ENCODE measurements around the gene COA7.
"Not testable (repeated sequence)": the region's sequence is repeated elsewhere in the genome, so short reads cannot be mapped to it uniquely, and the experiment has no call there.

COA7 gene

GRCh38 chr1:52697795-52698674 is at the start of gene COA7:
TSS of gene COA7 (minus strand) at chr1:52698347. CDS start at chr1:52698326, 21 bp downstream.
- DNase-seq (ENCODE audit: low read depth): peak; percentile 70

- no peak for DNase-seq (ENCODE audit: low read depth)
These were observed 49.3 kb upstream of the COA7 start for GRCh38 chr1:52747450-52747849.

- no peak for DNase-seq (ENCODE audit: low read depth)
These were observed 48.0 kb upstream of the COA7 start for GRCh38 chr1:52746189-52746588.

GRCh38 chr1:52741259-52741658 is 43.1 kb upstream of the COA7 start:
- DNase-seq (ENCODE audit: low read depth): no peak

- DNase-seq (ENCODE audit: low read depth): no peak
These were observed 41.7 kb upstream of the COA7 start for GRCh38 chr1:52739699-52740467.

- no peak for DNase-seq (ENCODE audit: low read depth)
These were observed 40.7 kb upstream of the COA7 start for GRCh38 chr1:52738893-52739292.

GRCh38 chr1:52738148-52738547 is 40.0 kb upstream of the COA7 start:
- no peak for DNase-seq (ENCODE audit: low read depth)

GRCh38 chr1:52735371-52735770 is 37.2 kb upstream of the COA7 start:
- not testable (repeated sequence) for DNase-seq (ENCODE audit: low read depth)

- DNase-seq (ENCODE audit: low read depth): no peak
These were observed 35.2 kb upstream of the COA7 start for GRCh38 chr1:52733368-52733767.

GRCh38 chr1:52727956-52728656 is 30.0 kb upstream of the COA7 start:
- no peak for DNase-seq (ENCODE audit: low read depth)

- no peak for DNase-seq (ENCODE audit: low read depth)
These were observed 29.0 kb upstream of the COA7 start for GRCh38 chr1:52727114-52727586.

- peak; percentile 58 for DNase-seq (ENCODE audit: low read depth)
These were observed 28.3 kb upstream of the COA7 start, which contains the start of gene ZYG11B for GRCh38 chr1:52726265-52727113. TSS of gene ZYG11B (plus strand) at chr1:52726453. CDS start at chr1:52726654, 201 bp downstream.

GRCh38 chr1:52725903-52726264 is 27.7 kb upstream of the COA7 start:
- DNase-seq (ENCODE audit: low read depth): no peak

- DNase-seq (ENCODE audit: low read depth): no peak
These were observed 25.1 kb upstream of the COA7 start for GRCh38 chr1:52723260-52723659.

- DNase-seq (ENCODE audit: low read depth): not testable (repeated sequence)
These were observed 17.1 kb upstream of the COA7 start for GRCh38 chr1:52715296-52715695.

GRCh38 chr1:52713590-52713989 is 15.4 kb upstream of the COA7 start:
- DNase-seq (ENCODE audit: low read depth): no peak

GRCh38 chr1:52709016-52709415 is 10.9 kb upstream of the COA7 start:
- DNase-seq (ENCODE audit: low read depth): no peak

- DNase-seq (ENCODE audit: low read depth): peak; percentile 65
These were observed 9.9 kb upstream of the COA7 start for GRCh38 chr1:52707927-52708655.

GRCh38 chr1:52706941-52707926 is 9.1 kb upstream of the COA7 start:
- DNase-seq (ENCODE audit: low read depth): no peak

Measured in HS-27A (cell line).